ENCODE results near the gene HAUS3.
"Not testable (repeated sequence)": the region's sequence is repeated elsewhere in the genome, so short reads cannot be mapped to it uniquely, and the experiment has no call there.

Gene HAUS3

GRCh38 chr4:2275546-2276251, 33.8 kb upstream of the HAUS3 start:
- no peak for DNase-seq (ENCODE audit: low spot score)

- not testable (repeated sequence) for DNase-seq (ENCODE audit: low spot score)
Observed at GRCh38 chr4:2275044-2275397, 33.1 kb upstream of the HAUS3 start.

- DNase-seq (ENCODE audit: low spot score): no peak
Observed at GRCh38 chr4:2274320-2275043, 32.6 kb upstream of the HAUS3 start.

- no peak for DNase-seq (ENCODE audit: low spot score)
Observed at GRCh38 chr4:2273657-2274319, 31.9 kb upstream of the HAUS3 start.

- no peak for DNase-seq (ENCODE audit: low spot score)
Observed at GRCh38 chr4:2273221-2273620, 31.3 kb upstream of the HAUS3 start.

GRCh38 chr4:2272828-2273120, 30.9 kb upstream of the HAUS3 start:
- no peak for DNase-seq (ENCODE audit: low spot score)

GRCh38 chr4:2272026-2272827, 30.3 kb upstream of the HAUS3 start:
- no peak for DNase-seq (ENCODE audit: low spot score)

GRCh38 chr4:2271279-2272025, 29.5 kb upstream of the HAUS3 start:
- DNase-seq (ENCODE audit: low spot score): no peak

GRCh38 chr4:2270341-2271165, 28.6 kb upstream of the HAUS3 start:
- DNase-seq (ENCODE audit: low spot score): no peak

GRCh38 chr4:2269618-2270163, 27.8 kb upstream of the HAUS3 start:
- no peak for DNase-seq (ENCODE audit: low spot score)

- no peak for DNase-seq (ENCODE audit: low spot score)
Observed at GRCh38 chr4:2269206-2269531, 27.2 kb upstream of the HAUS3 start.

GRCh38 chr4:2268357-2269205, 26.7 kb upstream of the HAUS3 start:
- DNase-seq (ENCODE audit: low spot score): no peak

- DNase-seq (ENCODE audit: low spot score): no peak
Observed at GRCh38 chr4:2267841-2268240, 25.9 kb upstream of the HAUS3 start.

- no peak for DNase-seq (ENCODE audit: low spot score)
Observed at GRCh38 chr4:2267320-2267811, 25.4 kb upstream of the HAUS3 start.

- DNase-seq (ENCODE audit: low spot score): no peak
Observed at GRCh38 chr4:2266821-2267220, 24.9 kb upstream of the HAUS3 start.

- no peak for DNase-seq (ENCODE audit: low spot score)
Observed at GRCh38 chr4:2266181-2266580, 24.3 kb upstream of the HAUS3 start.

- no peak for DNase-seq (ENCODE audit: low spot score)
Observed at GRCh38 chr4:2265113-2266110, 23.5 kb upstream of the HAUS3 start.

GRCh38 chr4:2264481-2265041, 22.6 kb upstream of the HAUS3 start:
- no peak for DNase-seq (ENCODE audit: low spot score)

Measured in SK-N-DZ (cell line).